Measurements from ENCODE around the gene FCHSD2. TPM values are rescaled to one million over a fixed set of nuclear protein-coding genes. Genes with fewer than 3 reads are reported as not detected.

Gene FCHSD2
- total RNA-seq, 4 donors from 2014 or later = 20.4 to 42.4 (median 26.4) TPM

DNA sequence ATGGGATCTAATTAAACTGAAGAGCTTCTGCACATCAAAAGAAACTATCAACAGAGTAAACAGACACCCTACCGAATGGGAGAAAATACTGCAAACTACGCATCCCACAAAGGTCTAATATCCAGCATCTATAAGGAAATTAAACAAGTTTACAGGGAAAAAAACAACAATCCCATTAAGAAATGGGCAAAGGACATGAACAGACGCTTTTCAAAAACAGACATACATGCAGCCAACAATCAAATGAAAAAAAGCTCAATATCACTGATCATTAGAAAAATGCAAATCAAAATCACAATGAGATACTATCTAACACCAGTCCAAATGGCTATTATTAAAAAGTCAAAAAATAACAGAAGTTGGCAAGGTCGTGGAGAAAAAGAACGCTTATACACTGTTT is 117.5 kb downstream of the FCHSD2 start:
- H3K27me3 ChIP-seq = no peaks in the 10 kb centered on the region
- intact Hi-C loops (cut with DNase I) = no loop called here
- no peak overlapping the region for H3K27ac ChIP-seq (replicated peaks in 1 of 4)
- 96% methylated on average over 5 of the region's 5 CpGs for WGBS
- H3K9me3 ChIP-seq = peaks cover 0 to 29% (median 14%) of the 10 kb centered on the region in 4 donors
- H3K4me3 ChIP-seq = no peak overlapping the region
- H3K36me3 ChIP-seq = peaks cover 0 to 4% (median 0%) of the 10 kb centered on the region in 4 donors
- TF ChIP-seq POLR2A (IDR thresholded peaks at IDR 0.05; ENCODE audit: low read depth) (no peak), EP300 (IDR thresholded peaks at IDR 0.05) (no peak), POLR2AphosphoS5 (IDR thresholded peaks at IDR 0.05) (no peak)
- TF ChIP-seq, protein P1, sequence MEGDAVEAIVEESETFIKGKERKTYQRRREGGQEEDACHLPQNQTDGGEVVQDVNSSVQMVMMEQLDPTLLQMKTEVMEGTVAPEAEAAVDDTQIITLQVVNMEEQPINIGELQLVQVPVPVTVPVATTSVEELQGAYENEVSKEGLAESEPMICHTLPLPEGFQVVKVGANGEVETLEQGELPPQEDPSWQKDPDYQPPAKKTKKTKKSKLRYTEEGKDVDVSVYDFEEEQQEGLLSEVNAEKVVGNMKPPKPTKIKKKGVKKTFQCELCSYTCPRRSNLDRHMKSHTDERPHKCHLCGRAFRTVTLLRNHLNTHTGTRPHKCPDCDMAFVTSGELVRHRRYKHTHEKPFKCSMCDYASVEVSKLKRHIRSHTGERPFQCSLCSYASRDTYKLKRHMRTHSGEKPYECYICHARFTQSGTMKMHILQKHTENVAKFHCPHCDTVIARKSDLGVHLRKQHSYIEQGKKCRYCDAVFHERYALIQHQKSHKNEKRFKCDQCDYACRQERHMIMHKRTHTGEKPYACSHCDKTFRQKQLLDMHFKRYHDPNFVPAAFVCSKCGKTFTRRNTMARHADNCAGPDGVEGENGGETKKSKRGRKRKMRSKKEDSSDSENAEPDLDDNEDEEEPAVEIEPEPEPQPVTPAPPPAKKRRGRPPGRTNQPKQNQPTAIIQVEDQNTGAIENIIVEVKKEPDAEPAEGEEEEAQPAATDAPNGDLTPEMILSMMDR (IDR thresholded peaks at IDR 0.05) = no peak
- peaks cover 0 to 6% (median 0%) of the 10 kb centered on the region in 4 donors for H3K4me1 ChIP-seq
- DNase-seq (ENCODE audit: extremely low spot score) = no peak

DNA sequence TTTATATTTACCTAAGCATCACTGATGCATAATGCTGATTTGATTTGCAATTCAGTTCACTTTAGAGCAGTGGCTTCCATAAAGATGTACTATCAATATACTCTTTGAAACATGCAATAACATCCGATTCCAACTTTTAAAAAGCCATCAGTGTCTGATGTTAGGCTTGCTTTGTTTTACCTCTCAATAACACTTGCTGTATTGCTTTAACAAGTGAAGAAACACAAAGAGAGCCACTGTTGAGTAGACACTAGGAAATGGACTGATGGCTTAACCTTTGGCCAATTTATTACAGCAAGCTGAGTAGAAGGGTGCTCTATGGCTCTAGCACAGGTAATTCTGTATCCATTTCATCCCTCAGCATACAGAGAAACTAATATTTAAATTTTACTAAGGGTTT is 122.1 kb downstream of the FCHSD2 start:
- Histone ChIP-seq H3K4me1 (no peaks in the 10 kb centered on the region), H3K27ac (replicated peaks in 1 of 4) (no peak overlapping the region), H3K4me3 (no peak overlapping the region), H3K27me3 (no peaks in the 10 kb centered on the region), H3K36me3 (no peaks in the 10 kb centered on the region), H3K9me3 (peaks cover 0 to 17% (median 11%) of the 10 kb centered on the region in 4 donors)
- intact Hi-C loops (cut with DNase I) = no loop called here
- TF ChIP-seq POLR2A (IDR thresholded peaks at IDR 0.05; ENCODE audit: low read depth) (no peak), EP300 (IDR thresholded peaks at IDR 0.05) (no peak), POLR2AphosphoS5 (IDR thresholded peaks at IDR 0.05) (no peak)
- TF ChIP-seq, protein P1 (IDR thresholded peaks at IDR 0.05) = no peak
- 87% methylated on average over 1 of the region's 1 CpG for WGBS
- no peak for DNase-seq (ENCODE audit: extremely low spot score)

DNA sequence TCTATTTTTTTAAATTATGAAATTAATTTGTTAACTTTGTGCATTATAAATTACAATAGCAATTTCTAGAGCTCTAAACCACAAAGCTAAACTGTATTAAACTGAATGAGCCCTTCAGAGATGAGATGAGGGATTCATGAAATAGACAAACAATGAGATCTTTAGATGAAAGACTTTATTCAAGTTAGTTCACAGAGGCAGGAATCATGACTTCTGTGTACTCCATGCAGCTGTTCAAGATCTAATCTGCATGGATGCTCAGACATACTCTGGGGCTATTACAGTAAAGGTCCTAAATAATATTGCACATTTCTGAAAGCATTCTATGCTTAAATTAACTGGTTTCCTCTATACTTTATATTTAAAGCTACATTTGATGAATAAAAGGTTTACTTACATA is 122.7 kb downstream of the FCHSD2 start:
- intact Hi-C loops (cut with DNase I) = no loop called here
- Histone ChIP-seq H3K4me3 (no peak overlapping the region), H3K4me1 (no peaks in the 10 kb centered on the region), H3K27ac (replicated peaks in 1 of 4) (no peak overlapping the region), H3K9me3 (peaks cover 0 to 11% (median 7%) of the 10 kb centered on the region in 4 donors), H3K27me3 (no peaks in the 10 kb centered on the region), H3K36me3 (no peaks in the 10 kb centered on the region)
- no peak for TF ChIP-seq EP300 (IDR thresholded peaks at IDR 0.05)
- TF ChIP-seq POLR2AphosphoS5 (IDR thresholded peaks at IDR 0.05) = no peak
- TF ChIP-seq, protein P1 (IDR thresholded peaks at IDR 0.05) = no peak
- TF ChIP-seq POLR2A (IDR thresholded peaks at IDR 0.05; ENCODE audit: low read depth) = no peak
- no peak for DNase-seq (ENCODE audit: extremely low spot score)

DNA sequence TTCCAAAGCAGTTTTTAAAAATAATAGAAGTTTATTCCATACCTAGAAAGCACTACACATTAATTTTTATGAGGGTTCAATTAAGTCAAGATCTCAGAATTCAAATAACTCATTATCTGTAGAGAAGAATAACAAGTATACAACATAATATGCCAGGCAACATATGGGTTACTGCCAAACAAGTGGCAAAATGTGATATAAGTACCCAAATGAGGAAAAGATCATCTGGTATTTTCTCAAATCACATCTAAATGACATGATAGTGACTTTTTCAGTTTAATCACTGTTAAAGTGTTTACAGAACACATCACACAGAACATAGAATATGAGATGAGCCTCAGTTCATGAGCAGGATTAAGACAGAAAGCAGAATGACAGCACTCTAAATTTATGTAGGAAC is 123.3 kb downstream of the FCHSD2 start:
- Histone ChIP-seq H3K9me3 (peaks cover 0 to 5% (median 1%) of the 10 kb centered on the region in 4 donors), H3K27me3 (no peaks in the 10 kb centered on the region), H3K4me1 (no peaks in the 10 kb centered on the region), H3K36me3 (no peaks in the 10 kb centered on the region), H3K27ac (replicated peaks in 1 of 4) (no peak overlapping the region), H3K4me3 (no peak overlapping the region)
- DNase-seq (ENCODE audit: extremely low spot score) = no peak
- intact Hi-C loops (cut with DNase I) = no loop called here
- no peak for TF ChIP-seq EP300 (IDR thresholded peaks at IDR 0.05)
- no peak for TF ChIP-seq POLR2A (IDR thresholded peaks at IDR 0.05; ENCODE audit: low read depth)

DNA sequence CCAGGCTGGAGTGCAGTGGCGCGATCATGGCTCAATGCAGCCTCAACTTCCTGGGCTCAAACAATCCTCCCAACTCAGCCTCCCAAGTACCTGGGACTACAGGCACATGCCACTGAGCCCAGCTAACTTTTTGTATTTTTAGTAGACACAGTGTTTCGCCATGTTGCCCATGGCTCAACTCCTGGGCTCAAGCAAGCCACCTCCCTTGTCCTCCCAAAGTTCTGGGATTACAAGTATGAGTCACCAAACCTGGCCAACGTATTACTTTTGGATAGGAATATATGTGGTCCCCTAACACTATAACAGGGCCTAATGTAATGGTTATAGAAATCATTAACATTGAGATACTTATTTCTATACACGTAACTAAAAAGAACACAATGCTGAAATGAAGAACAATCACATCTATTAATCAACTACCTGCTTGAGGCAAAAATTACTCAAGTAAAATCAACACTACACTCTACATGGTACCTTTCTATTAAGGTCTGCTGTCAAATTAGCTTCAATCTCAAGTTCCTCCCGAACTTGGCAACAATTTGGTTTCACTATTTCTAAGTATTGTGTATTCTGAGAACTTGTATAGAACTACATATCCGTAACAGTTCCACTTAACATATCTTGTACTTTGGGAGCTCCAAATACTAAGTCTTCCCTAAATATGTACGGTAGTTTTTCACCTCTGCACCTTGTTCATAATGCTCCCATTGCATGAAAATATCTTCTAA is 124.9 kb downstream of the FCHSD2 start:
- no peaks in the 10 kb centered on the region for H3K36me3 ChIP-seq
- 97% methylated on average over 8 of the region's 8 CpGs for WGBS
- TF ChIP-seq EP300 (IDR thresholded peaks at IDR 0.05) = no peak
- no peak for TF ChIP-seq POLR2AphosphoS5 (IDR thresholded peaks at IDR 0.05)
- TF ChIP-seq, protein P1 (IDR thresholded peaks at IDR 0.05) = no peak
- TF ChIP-seq POLR2A (IDR thresholded peaks at IDR 0.05; ENCODE audit: low read depth) = no peak
- no peak for DNase-seq (ENCODE audit: extremely low spot score)
- H3K4me1 ChIP-seq = peaks cover 4 to 7% (median 7%) of the 10 kb centered on the region in 4 donors
- no peaks in the 10 kb centered on the region for H3K27me3 ChIP-seq
- intact Hi-C loops (cut with DNase I) = no loop called here
- no peak overlapping the region for H3K27ac ChIP-seq (replicated peaks in 1 of 4)
- H3K4me3 ChIP-seq = no peak overlapping the region
- H3K9me3 ChIP-seq = no peaks in the 10 kb centered on the region
